AG09309 (cell line): Measurements from ENCODE around the gene CDHR5.
A peak's percentile ranks its signal among the peaks of the same experiment; 100 is the strongest.

Experiments
- DNase-seq: peaks from one replicate; pipeline ENCODE4 v3.0.0-alpha.2; 2010; ENCODE audit warnings: low read depth
- H3K4me3 ChIP-seq: 2 replicates; pipeline ENCODE4 v1.5.1; 2011; ENCODE audit warnings: mild to moderate bottlenecking, low read depth, low read length, moderate library complexity; ENCODE audit not compliant: control insufficient read depth
- CTCF ChIP-seq: IDR thresholded peaks from 2 replicates; pipeline ENCODE4 v1.5.1; 2011; ENCODE audit warnings: mild to moderate bottlenecking, low read depth, low read length, inconsistent platforms; ENCODE audit not compliant: insufficient read depth, control insufficient read depth; ENCODE audit errors: missing control alignments

Gene CDHR5, protein sequence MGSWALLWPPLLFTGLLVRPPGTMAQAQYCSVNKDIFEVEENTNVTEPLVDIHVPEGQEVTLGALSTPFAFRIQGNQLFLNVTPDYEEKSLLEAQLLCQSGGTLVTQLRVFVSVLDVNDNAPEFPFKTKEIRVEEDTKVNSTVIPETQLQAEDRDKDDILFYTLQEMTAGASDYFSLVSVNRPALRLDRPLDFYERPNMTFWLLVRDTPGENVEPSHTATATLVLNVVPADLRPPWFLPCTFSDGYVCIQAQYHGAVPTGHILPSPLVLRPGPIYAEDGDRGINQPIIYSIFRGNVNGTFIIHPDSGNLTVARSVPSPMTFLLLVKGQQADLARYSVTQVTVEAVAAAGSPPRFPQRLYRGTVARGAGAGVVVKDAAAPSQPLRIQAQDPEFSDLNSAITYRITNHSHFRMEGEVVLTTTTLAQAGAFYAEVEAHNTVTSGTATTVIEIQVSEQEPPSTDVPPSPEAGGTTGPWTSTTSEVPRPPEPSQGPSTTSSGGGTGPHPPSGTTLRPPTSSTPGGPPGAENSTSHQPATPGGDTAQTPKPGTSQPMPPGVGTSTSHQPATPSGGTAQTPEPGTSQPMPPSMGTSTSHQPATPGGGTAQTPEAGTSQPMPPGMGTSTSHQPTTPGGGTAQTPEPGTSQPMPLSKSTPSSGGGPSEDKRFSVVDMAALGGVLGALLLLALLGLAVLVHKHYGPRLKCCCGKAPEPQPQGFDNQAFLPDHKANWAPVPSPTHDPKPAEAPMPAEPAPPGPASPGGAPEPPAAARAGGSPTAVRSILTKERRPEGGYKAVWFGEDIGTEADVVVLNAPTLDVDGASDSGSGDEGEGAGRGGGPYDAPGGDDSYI

GRCh38 chr11:624705-625635, at the start of gene CDHR5:
CDHR5 (minus strand) TSS chr11:624955; CDS start chr11:624902, 53 bp downstream.
- no peak for DNase-seq
- no peak within 1 kb of the TSS for H3K4me3 ChIP-seq
- TF ChIP-seq CTCF: no peak

GRCh38 chr11:674406-674805, 49.7 kb upstream of the CDHR5 start:
- DNase-seq: no peak
- no peak overlapping the region for H3K4me3 ChIP-seq
- no peak for TF ChIP-seq CTCF

DNA sequence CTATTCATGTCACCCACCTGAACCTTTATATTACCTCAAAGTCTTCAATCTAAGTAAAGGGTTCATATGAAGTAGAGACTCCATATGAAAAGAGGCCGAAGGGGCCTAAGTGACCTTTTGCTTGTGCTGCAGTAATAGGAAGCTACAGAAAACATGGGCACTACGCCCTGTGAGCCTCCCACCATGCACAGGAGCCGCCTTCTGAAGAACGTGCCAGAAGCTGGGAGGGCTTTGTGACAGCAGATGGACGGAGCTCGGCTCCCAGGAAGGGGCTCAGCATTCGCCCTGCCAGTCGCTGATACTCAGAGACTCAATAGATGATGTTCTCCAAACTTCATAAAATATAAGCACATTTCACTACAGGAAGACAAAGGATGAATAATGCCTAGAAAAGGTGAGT, 49.1 kb upstream of the CDHR5 start:
- H3K4me3 ChIP-seq: no peak overlapping the region
- no peak for TF ChIP-seq CTCF

GRCh38 chr11:665704-666281, 41.0 kb upstream of the CDHR5 start:
- no peak overlapping the region for H3K4me3 ChIP-seq
- TF ChIP-seq CTCF: no peak
- DNase-seq: peak; percentile 35

More for the DNA sequence above, 49.1 kb upstream of the CDHR5 start:
- no peak for DNase-seq

DNA sequence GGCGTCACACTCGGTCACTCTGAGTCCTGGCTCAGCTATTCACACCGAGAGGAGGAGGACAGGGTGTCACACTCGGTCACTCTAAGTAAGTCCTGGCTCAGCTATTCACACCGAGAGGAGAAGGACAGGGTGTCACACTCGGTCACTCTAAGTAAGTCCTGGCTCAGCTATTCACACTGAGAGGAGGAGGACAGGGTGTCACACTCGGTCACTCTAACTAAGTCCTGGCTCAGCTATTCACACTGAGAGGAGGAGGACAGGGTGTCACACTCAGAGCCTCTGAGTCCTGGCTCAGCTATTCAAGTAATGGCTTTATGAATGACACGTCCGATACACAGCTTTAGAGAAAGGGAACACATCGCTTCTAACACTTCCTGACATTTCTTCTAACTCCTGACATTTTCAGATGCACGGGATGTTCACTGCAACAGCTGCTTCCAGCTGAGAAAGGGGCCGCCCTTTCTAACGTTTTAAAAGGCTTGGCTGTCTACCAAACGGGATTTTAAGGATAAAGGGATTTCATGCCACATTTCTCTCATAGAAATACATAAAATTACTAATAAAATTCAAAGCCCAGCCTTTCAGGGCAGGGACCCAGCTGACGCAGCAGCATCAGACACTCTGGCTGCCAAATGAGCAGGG, 40.4 kb upstream of the CDHR5 start:
- no peak for DNase-seq
- no peak for TF ChIP-seq CTCF
- H3K4me3 ChIP-seq: no peak overlapping the region
